ENCODE data around the gene PLXNA2.

The PLXNA2 gene

GRCh38 chr1:208117826-208118225 lies 126.4 kb downstream of the PLXNA2 start:
- no peak for DNase-seq

- DNase-seq, result no peak
Observed at GRCh38 chr1:208117409-208117808, 126.8 kb downstream of the PLXNA2 start.

GRCh38 chr1:208115924-208116640 lies 128.1 kb downstream of the PLXNA2 start:
- no peak for DNase-seq

- DNase-seq, result no peak
Observed at GRCh38 chr1:208113011-208113410, 131.2 kb downstream of the PLXNA2 start.

- no peak for DNase-seq
Observed at GRCh38 chr1:208112401-208112800, 131.8 kb downstream of the PLXNA2 start.

- no peak for DNase-seq
Observed at GRCh38 chr1:208111646-208112190, 132.5 kb downstream of the PLXNA2 start.

GRCh38 chr1:208110296-208110695 lies 133.9 kb downstream of the PLXNA2 start:
- no peak for DNase-seq

GRCh38 chr1:208108646-208109330 lies 135.4 kb downstream of the PLXNA2 start:
- no peak for DNase-seq

- DNase-seq, result no peak
Observed at GRCh38 chr1:208108213-208108608, 136.0 kb downstream of the PLXNA2 start.

GRCh38 chr1:208107425-208108212 lies 136.6 kb downstream of the PLXNA2 start:
- peak; percentile 50 for DNase-seq

- no peak for DNase-seq
Observed at GRCh38 chr1:208106218-208106617, 138.0 kb downstream of the PLXNA2 start.

GRCh38 chr1:208105756-208106155 lies 138.4 kb downstream of the PLXNA2 start:
- DNase-seq, result no peak

GRCh38 chr1:208103597-208104513 lies 140.3 kb downstream of the PLXNA2 start:
- DNase-seq, result no peak

- no peak for DNase-seq
Observed at GRCh38 chr1:208101661-208102431, 142.3 kb downstream of the PLXNA2 start.

GRCh38 chr1:208100906-208101305 lies 143.3 kb downstream of the PLXNA2 start:
- peak; percentile 51 for DNase-seq

GRCh38 chr1:208100106-208100505 lies 144.1 kb downstream of the PLXNA2 start:
- no peak for DNase-seq

GRCh38 chr1:208098773-208099172 lies 145.4 kb downstream of the PLXNA2 start:
- DNase-seq, result no peak

- DNase-seq, result peak; percentile 53
Observed at GRCh38 chr1:208093754-208094719, 150.1 kb downstream of the PLXNA2 start.

- DNase-seq, result no peak
Observed at GRCh38 chr1:208093046-208093445, 151.1 kb downstream of the PLXNA2 start.

Data from fibroblast of skin of back (primary cell).